Vagina (tissue), 2 donors: Measurements from ENCODE around the gene TMEM163. TPM values are rescaled to one million over a fixed set of nuclear protein-coding genes. Genes with fewer than 3 reads are reported as not detected.

ENCODE experiments used
- DNase-seq, 2 donors: peaks; one replicate each; pipeline ENCODE4 v3.0.0-alpha.2; 2017; ENCODE audit errors: extremely low spot score in 2 of 2
- H3K27ac ChIP-seq: fragments of 200-600 bp; sonication (generic); one replicate; pipeline ENCODE4 v1.5.1; 2019
- H3K27me3 ChIP-seq: fragments of 200-600 bp; sonication (generic); one replicate; pipeline ENCODE4 v1.5.1; 2019
- H3K36me3 ChIP-seq, 2 donors: fragments of 200-600 bp; sonication (generic); one replicate each; pipeline ENCODE4 v1.5.1; 2017 to 2019
- H3K4me1 ChIP-seq: fragments of 200-600 bp; sonication (generic); one replicate; pipeline ENCODE4 v1.5.1; 2019
- H3K4me3 ChIP-seq, 2 donors: fragments of 200-600 bp; sonication (generic); 1 replicate in 1 of 2; 2 replicates in 1 of 2; pipeline ENCODE4 v1.5.1; 2016 to 2019
- H3K9me3 ChIP-seq: fragments of 200-600 bp; sonication (generic); one replicate; pipeline ENCODE4 v1.5.1; 2019
- POLR2A ChIP-seq, 2 donors: fragments of 450-650 bp; IDR thresholded peaks; one replicate each; pipeline ENCODE4 v1.6.1; 2017; ENCODE audit warnings: antibody characterized with exemption in 2 of 2, mild to moderate bottlenecking in 2 of 2, moderate library complexity in 2 of 2
- POLR2AphosphoS5 ChIP-seq, 2 donors: sonication (generic); formaldehyde crosslinking; IDR thresholded peaks; one replicate each; pipeline ENCODE4 v1.9.0; 2017; ENCODE audit warnings: antibody characterized with exemption in 2 of 2, mild to moderate bottlenecking in 2 of 2, low read depth in 1 of 2; ENCODE audit not compliant: insufficient read depth in 1 of 2
- intact Hi-C: fragments of 100-400 bp; cut with DNase I; formaldehyde crosslinking; loops from one replicate; pipeline ENCODE4 v1.15.1; 2023
- total RNA-seq: library from RNA; depleted of rRNA; stranded (reverse); fragments of >200 nt; gene quantifications from one replicate; pipeline ENCODE4 v1.2.3, GENCODE V29; 2016
- TF ChIP-seq, protein P1 (sequence below), 3 experiments: fragments of 450-650 bp in 2 of 3; fragments of 200-600 bp in 1 of 3; sonication (generic) in 1 of 3; IDR thresholded peaks; one replicate each; pipeline ENCODE4 v1.5.1; 2017 to 2019; ENCODE audit warnings: antibody characterized with exemption in 3 of 3, mild to moderate bottlenecking in 2 of 3, moderate library complexity in 2 of 3

The TMEM163 gene
- total RNA-seq, 1 donor from 2014 or later: not detected

DNA sequence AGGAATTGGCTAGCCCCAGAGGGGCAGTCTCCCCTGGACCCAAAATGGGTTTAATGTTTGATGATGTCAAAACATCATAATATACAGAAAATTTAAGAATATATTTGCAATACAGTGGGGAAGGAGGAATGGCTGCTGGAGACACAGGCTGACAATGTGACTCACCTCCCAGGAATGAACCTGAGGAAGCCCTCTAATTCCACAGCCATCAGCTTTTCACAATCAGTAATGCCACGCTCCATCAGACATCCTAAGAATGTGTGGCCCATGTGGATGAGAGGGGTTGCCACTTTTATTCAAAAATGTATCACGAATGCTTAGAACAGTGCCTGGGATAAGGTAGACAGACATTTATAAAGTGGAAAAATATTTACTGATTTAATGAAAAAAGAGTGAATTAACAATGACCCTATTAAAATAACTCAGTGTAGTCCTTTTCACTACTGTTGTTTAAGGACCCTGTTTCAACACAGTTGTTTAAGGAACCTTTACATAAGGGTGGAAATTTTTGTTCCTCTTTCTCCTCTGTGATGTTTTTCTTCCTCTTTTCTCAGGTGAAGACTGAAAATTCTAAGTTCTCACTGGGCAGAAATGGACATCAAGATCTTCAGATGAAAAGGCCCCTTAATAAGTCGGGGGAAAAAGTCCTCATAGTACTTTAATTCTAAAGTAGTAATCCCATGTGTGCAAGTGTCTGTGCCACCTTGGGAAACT, 17.5 kb upstream of the TMEM163 start:
- H3K36me3 ChIP-seq: no peaks in the 10 kb centered on the region
- H3K27ac ChIP-seq: no peak overlapping the region
- no peak overlapping the region for H3K4me3 ChIP-seq
- intact Hi-C loops: no loop called here
- H3K4me1 ChIP-seq: no peaks in the 10 kb centered on the region
- H3K27me3 ChIP-seq: no peaks in the 10 kb centered on the region
- H3K9me3 ChIP-seq: no peaks in the 10 kb centered on the region
- DNase-seq: no peak
- TF ChIP-seq, protein P1, sequence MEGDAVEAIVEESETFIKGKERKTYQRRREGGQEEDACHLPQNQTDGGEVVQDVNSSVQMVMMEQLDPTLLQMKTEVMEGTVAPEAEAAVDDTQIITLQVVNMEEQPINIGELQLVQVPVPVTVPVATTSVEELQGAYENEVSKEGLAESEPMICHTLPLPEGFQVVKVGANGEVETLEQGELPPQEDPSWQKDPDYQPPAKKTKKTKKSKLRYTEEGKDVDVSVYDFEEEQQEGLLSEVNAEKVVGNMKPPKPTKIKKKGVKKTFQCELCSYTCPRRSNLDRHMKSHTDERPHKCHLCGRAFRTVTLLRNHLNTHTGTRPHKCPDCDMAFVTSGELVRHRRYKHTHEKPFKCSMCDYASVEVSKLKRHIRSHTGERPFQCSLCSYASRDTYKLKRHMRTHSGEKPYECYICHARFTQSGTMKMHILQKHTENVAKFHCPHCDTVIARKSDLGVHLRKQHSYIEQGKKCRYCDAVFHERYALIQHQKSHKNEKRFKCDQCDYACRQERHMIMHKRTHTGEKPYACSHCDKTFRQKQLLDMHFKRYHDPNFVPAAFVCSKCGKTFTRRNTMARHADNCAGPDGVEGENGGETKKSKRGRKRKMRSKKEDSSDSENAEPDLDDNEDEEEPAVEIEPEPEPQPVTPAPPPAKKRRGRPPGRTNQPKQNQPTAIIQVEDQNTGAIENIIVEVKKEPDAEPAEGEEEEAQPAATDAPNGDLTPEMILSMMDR (IDR thresholded peaks at IDR 0.05): no peak
- no peak for TF ChIP-seq POLR2AphosphoS5 (IDR thresholded peaks at IDR 0.05; ENCODE audit: insufficient read depth in 1 of 2, low read depth in 1 of 2)
- no peak for TF ChIP-seq POLR2A (IDR thresholded peaks at IDR 0.05)

DNA sequence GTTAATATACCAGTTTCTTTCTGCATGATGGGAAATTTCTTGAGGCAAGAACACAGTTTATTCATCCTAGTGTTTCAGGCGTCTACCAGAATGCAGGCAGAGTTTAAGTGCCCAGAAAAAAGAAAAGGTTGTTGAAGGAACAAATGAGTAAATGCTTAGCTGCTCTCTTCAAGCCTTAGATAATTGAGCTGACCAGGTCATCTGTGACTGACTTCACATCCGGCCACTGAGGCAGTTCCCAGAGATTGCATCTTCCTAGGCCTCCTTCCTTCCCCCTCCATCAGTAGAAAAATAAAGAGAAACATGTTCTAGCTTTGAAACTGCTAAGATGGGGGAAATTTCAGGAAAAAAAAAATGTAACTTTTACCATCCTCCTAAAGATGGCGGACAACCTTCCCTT, 9.4 kb upstream of the TMEM163 start:
- TF ChIP-seq POLR2A (IDR thresholded peaks at IDR 0.05) (no peak), POLR2AphosphoS5 (IDR thresholded peaks at IDR 0.05; ENCODE audit: insufficient read depth in 1 of 2, low read depth in 1 of 2) (no peak)
- TF ChIP-seq, protein P1 (IDR thresholded peaks at IDR 0.05): no peak
- intact Hi-C loops: no loop called here

DNA sequence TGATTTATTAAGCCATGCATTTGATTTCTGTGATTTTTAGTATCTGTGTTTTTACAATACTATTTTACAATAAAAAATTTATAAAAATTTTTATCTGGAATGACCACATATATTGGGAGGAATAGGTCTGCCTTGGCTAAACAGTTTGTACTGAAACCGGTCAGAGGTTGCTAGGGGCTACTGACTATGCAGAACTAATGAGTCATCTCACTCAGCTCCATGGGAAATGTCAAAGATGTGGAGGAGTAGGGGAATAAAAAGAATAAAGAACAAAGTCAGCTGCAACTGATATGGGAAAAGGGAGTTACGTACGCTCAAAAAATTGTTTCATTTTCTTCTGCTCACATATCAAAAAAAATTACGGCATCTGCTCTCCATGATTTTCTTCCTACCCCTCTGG, 8.6 kb upstream of the TMEM163 start:
- DNase-seq: no peak
- Histone ChIP-seq H3K9me3 (no peaks in the 10 kb centered on the region), H3K4me3 (no peak overlapping the region), H3K27ac (no peak overlapping the region), H3K4me1 (no peaks in the 10 kb centered on the region), H3K36me3 (no peaks in the 10 kb centered on the region), H3K27me3 (no peaks in the 10 kb centered on the region)
- TF ChIP-seq, protein P1 (IDR thresholded peaks at IDR 0.05): no peak
- no peak for TF ChIP-seq POLR2AphosphoS5 (IDR thresholded peaks at IDR 0.05; ENCODE audit: insufficient read depth in 1 of 2, low read depth in 1 of 2)
- no peak for TF ChIP-seq POLR2A (IDR thresholded peaks at IDR 0.05)
- intact Hi-C loops: no loop called here

More for the DNA sequence above, 9.4 kb upstream of the TMEM163 start:
- no peak for DNase-seq
- Histone ChIP-seq H3K4me1 (no peaks in the 10 kb centered on the region), H3K27ac (no peak overlapping the region), H3K27me3 (no peaks in the 10 kb centered on the region), H3K9me3 (no peaks in the 10 kb centered on the region), H3K4me3 (no peak overlapping the region), H3K36me3 (no peaks in the 10 kb centered on the region)

DNA sequence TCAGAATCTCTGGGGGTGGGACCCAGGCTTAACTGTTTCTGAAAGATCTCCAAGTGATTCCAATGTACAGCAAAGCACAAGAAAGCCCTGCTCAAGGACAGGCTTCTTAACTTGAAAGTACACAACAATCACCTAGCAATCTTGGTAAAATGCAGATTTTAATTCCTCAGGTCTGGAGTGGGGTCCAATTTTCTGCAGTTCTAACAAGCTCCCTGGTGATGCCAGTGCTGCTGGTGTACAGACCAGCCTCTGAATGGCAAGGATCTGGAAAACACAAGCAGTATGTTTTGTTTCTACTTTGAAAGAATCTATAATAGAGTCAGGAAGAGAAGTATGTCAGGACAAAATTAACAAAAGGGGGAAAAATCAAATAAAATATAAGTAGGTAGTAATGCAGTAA, 7.8 kb upstream of the TMEM163 start:
- Histone ChIP-seq H3K36me3 (no peaks in the 10 kb centered on the region), H3K9me3 (no peaks in the 10 kb centered on the region), H3K27me3 (no peaks in the 10 kb centered on the region), H3K27ac (no peak overlapping the region), H3K4me1 (no peaks in the 10 kb centered on the region), H3K4me3 (no peak overlapping the region)
- intact Hi-C loops: no loop called here
- TF ChIP-seq, protein P1 (IDR thresholded peaks at IDR 0.05): no peak
- no peak for TF ChIP-seq POLR2AphosphoS5 (IDR thresholded peaks at IDR 0.05; ENCODE audit: insufficient read depth in 1 of 2, low read depth in 1 of 2)
- TF ChIP-seq POLR2A (IDR thresholded peaks at IDR 0.05): no peak
- DNase-seq: no peak

DNA sequence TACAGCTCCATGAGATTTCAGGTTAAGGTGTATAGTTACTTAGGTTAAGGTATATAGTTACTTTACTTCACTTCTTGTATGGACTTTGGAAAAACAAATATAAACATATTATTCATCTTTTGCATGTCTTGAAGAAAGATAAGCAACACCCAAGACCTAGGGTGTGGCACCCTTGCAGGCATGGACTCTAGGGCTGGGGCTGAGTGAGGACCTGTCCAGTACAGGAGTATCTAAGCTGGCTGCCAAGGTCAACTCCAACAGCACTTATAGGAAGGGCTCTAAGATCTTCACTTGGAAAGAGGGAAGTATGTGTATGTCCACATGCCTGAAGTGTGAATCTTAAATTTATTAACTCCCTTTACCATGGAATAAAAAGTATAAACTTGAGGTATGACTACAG, 7.1 kb upstream of the TMEM163 start:
- Histone ChIP-seq H3K4me3 (no peak overlapping the region), H3K4me1 (no peaks in the 10 kb centered on the region), H3K27ac (no peak overlapping the region), H3K36me3 (no peaks in the 10 kb centered on the region), H3K27me3 (no peaks in the 10 kb centered on the region), H3K9me3 (no peaks in the 10 kb centered on the region)
- intact Hi-C loops: no loop called here
- DNase-seq: no peak
- no peak for TF ChIP-seq POLR2AphosphoS5 (IDR thresholded peaks at IDR 0.05; ENCODE audit: insufficient read depth in 1 of 2, low read depth in 1 of 2)
- no peak for TF ChIP-seq POLR2A (IDR thresholded peaks at IDR 0.05)
- TF ChIP-seq, protein P1 (IDR thresholded peaks at IDR 0.05): no peak
